PFSK-1 (cell line): ENCODE measurements around the gene FAM118A.

Source experiments
- FOXP2 ChIP-seq: optimal IDR thresholded peaks from 2 replicates; pipeline ENCODE3; 2011; ENCODE audit warnings: borderline replicate concordance, control low read depth, inconsistent platforms; ENCODE audit not compliant: insufficient read depth; ENCODE audit errors: extremely low read length, extremely low read depth
- POLR2AphosphoS5 ChIP-seq: IDR thresholded peaks from 2 replicates; pipeline ENCODE4 v1.6.1; 2012; ENCODE audit warnings: low read depth, mild to moderate bottlenecking, control low read depth, low read length, moderate library complexity
- SIN3A ChIP-seq: IDR thresholded peaks from 2 replicates; pipeline ENCODE4 v1.6.1; 2012; ENCODE audit warnings: mild to moderate bottlenecking, low read length, moderate library complexity, borderline replicate concordance; ENCODE audit not compliant: insufficient read depth
- TAF1 ChIP-seq: IDR thresholded peaks from 2 replicates; pipeline ENCODE4 v1.6.1; 2012; ENCODE audit warnings: low read length, control low read depth, borderline replicate concordance; ENCODE audit not compliant: insufficient read depth
- TF ChIP-seq, protein P1 (sequence below), 2 experiments: IDR thresholded peaks; 2 replicates each; pipeline versions ENCODE4 v1.6.1 to v1.8.0; 2011 to 2012; ENCODE audit warnings: low read depth in 2 of 2, low read length in 2 of 2, control low read depth in 1 of 2, inconsistent platforms in 1 of 2, mild to moderate bottlenecking in 1 of 2, moderate library complexity in 1 of 2; ENCODE audit not compliant: insufficient read depth in 1 of 2

The FAM118A gene

DNA sequence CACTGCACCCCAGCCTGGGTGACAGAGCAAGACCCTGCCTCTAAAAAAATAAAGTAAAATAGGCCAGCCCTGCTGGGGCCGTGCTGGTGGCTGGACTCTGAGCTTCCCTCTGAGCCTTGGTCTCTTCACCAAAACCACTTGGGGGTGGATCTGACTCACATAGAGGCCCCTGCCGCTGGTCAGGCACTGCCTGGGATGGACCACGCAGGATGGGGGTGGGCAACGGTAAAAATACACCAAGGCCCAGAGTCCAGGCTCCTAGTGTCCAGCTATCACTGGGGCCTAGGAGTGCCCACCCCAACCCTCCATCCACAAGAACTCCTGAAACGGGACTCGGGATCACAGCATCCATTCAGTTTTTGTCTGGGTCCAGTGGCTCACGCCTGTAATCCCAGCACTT is 37.2 kb upstream of the FAM118A start:
- TF ChIP-seq, protein P1, sequence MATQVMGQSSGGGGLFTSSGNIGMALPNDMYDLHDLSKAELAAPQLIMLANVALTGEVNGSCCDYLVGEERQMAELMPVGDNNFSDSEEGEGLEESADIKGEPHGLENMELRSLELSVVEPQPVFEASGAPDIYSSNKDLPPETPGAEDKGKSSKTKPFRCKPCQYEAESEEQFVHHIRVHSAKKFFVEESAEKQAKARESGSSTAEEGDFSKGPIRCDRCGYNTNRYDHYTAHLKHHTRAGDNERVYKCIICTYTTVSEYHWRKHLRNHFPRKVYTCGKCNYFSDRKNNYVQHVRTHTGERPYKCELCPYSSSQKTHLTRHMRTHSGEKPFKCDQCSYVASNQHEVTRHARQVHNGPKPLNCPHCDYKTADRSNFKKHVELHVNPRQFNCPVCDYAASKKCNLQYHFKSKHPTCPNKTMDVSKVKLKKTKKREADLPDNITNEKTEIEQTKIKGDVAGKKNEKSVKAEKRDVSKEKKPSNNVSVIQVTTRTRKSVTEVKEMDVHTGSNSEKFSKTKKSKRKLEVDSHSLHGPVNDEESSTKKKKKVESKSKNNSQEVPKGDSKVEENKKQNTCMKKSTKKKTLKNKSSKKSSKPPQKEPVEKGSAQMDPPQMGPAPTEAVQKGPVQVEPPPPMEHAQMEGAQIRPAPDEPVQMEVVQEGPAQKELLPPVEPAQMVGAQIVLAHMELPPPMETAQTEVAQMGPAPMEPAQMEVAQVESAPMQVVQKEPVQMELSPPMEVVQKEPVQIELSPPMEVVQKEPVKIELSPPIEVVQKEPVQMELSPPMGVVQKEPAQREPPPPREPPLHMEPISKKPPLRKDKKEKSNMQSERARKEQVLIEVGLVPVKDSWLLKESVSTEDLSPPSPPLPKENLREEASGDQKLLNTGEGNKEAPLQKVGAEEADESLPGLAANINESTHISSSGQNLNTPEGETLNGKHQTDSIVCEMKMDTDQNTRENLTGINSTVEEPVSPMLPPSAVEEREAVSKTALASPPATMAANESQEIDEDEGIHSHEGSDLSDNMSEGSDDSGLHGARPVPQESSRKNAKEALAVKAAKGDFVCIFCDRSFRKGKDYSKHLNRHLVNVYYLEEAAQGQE (IDR thresholded peaks at IDR 0.05; ENCODE audit: insufficient read depth in 1 of 2, low read depth in 2 of 2, low read length in 2 of 2), result no peak
- TF ChIP-seq FOXP2 (no peak), SIN3A (no peak)

DNA sequence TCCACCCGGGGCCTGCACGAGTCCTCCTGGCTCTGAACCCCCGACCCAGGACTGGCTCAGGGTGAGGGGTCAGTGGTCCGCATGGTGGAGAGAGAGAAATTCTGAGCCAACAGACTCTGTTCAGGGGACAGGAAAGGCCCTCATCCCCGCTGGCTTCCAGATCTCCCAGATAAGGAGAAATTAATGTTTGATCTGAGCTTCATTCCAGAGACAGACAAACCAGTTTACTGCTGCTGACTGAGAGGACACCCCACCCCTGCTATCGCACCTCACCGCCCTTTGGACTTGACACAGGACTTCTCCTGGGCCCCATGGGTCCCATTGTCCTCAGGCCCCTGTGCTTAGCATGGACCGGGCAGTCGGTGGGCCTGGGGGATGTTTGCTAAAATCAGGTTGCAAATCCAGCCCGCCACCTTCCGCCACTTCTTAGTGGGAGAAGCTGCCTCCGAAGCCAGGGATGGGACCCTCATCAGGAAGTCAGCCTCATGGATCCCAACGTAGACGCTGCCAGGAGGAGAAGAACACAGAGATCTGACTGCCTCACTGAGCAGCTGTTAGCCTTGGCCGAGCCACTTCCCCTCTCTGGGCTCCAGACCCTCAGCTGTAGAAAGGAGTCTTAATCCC is 36.2 kb upstream of the FAM118A start:
- no peak for TF ChIP-seq TAF1
- no peak for TF ChIP-seq POLR2AphosphoS5
- TF ChIP-seq SIN3A, result no peak
- no peak for TF ChIP-seq FOXP2
- TF ChIP-seq, protein P1 (IDR thresholded peaks at IDR 0.05; ENCODE audit: insufficient read depth in 1 of 2, low read depth in 2 of 2, low read length in 2 of 2), result no peak

DNA sequence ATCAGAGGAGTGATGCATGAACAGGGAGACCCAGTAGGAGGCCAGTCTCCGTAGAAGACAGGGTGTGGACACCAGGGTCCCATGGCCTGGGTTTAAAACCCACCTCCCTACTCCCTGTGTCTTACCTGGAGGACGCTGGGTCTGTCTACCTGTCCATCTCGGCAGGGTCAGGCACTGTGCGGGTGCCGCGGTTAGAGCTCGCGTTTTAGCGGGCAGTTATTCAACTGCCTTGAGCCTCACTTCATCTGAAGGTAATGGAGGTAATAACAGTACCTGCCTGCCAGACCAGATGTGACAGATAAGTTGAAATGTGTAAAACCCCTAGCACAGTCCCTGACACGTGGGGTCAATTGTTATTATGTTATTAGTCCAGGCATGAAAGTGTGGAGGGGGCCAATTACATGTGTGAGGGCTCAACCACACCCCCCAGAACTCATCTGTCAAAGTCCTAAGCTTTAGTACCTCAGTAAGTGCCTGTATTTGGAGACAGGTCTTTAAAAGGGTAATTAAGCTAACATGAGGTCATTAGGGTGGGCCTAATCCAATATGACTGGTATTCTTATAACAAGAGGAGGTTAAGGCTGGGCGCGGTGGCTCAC is 33.1 kb upstream of the FAM118A start:
- TF ChIP-seq POLR2AphosphoS5 (no peak), TAF1 (no peak), SIN3A (no peak), FOXP2 (no peak)
- TF ChIP-seq, protein P1 (IDR thresholded peaks at IDR 0.05; ENCODE audit: insufficient read depth in 1 of 2, low read depth in 2 of 2, low read length in 2 of 2), result no peak

DNA sequence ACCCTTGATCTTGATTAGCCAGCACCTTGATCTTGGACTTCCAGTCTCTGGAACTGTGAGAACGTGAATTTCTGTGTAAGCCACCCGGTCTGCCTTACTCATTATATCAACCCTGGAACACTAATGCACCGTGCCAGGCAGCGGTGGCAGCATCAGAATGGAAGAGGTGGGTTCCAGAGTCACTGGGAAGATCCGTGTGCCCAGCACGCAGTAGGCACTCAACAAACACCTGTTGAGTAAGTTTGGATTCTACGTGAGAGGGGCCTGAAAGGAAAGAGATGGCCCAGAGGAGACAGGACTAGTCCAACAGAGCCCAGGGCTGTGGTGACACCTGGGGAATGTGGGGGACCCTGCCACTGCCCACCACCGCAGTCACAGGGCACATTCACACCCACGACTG is 31.6 kb upstream of the FAM118A start:
- TF ChIP-seq SIN3A (no peak), POLR2AphosphoS5 (no peak), TAF1 (no peak), FOXP2 (no peak)
- TF ChIP-seq, protein P1 (IDR thresholded peaks at IDR 0.05; ENCODE audit: insufficient read depth in 1 of 2, low read depth in 2 of 2, low read length in 2 of 2), result no peak

DNA sequence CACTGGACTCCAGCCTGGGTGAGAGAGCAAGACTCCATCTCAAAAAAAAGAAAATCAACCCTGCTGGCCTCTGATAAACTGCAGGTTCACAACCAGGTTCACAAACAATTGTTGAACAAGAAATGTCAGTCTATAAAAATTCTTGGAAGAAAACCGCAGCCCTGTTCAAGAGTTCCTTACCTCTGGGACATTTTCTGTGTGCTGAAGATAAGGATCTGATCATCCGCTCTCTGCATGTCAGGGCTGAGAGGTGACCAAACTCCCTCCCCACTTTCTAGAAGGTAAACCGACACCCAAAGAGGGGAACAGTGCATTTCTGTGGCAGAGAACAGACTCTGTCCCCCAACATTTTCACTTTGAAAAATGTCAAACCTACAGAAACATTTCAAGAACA is 29.1 kb upstream of the FAM118A start:
- TF ChIP-seq, protein P1 (IDR thresholded peaks at IDR 0.05; ENCODE audit: insufficient read depth in 1 of 2, low read depth in 2 of 2, low read length in 2 of 2), result no peak
- TF ChIP-seq FOXP2 (no peak), TAF1 (no peak), POLR2AphosphoS5 (no peak), SIN3A (no peak)
